T-helper 1 cell treated with Interleukin-12 subunit alpha and Interleukin-12 subunit beta and Interleukin-4 antibody, amounts not matched to agents 30 ng/mL and 1 ng/mL, for 36 hours (primary cell): ENCODE measurements around the gene SKP1. TPM values are rescaled to one million over a fixed set of nuclear protein-coding genes. Genes with fewer than 3 reads are reported as not detected.

ENCODE experiments used
- intact Hi-C: fragments of 100-400 bp; cut with micrococcal nuclease; formaldehyde crosslinking; loops from one replicate; pipeline ENCODE4 v1.15.1; 2024
- total RNA-seq: library from RNA; stranded (reverse); gene quantifications from 2 replicates; pipeline ENCODE4 v1.2.3, GENCODE V29; 2022

SKP1 gene
- total RNA-seq, 1 donor from 2014 or later: 229 TPM

DNA sequence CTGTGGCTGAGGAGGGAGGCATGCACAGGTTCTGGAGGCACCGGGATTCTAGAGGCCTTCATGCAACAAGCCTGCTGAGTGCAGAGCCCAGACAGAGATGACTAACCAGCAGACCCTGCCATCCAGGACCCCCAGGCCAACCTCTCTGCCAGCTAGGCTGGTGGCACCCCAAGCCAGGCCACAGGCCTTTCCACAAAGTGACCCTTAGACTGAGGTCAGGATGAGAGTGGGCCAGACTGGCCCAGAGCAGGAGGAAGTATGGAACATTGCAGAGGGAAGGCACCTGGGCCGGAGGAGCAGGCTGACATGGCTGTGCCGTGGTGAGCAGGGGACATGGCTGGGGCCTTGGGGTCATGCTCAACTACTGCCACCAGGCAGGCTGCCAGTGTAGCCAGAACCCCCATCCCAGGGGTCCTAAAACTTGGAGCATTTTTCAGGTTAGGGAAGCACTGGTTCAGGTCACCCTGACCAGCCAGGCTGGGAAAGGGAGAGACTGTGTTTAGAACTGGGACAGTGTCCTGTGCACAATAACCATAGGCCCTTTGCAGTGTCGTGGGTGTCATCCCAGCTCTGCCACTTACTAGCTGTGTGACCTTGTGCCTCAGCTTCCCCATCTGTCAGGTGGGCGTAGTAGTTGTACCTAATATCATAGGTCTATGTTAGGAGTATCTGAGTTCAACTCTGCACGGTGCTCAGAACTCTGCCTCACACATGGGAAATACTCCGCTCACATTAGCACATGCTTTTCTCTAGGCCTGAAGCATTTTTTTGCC, 45.0 kb downstream of the SKP1 start:
- intact Hi-C loops: loop anchor here (1.0 kb wide), 7 partner anchors 9 to 45 kb away; partner anchors contain the start of genes SKP1 and TCF7

DNA sequence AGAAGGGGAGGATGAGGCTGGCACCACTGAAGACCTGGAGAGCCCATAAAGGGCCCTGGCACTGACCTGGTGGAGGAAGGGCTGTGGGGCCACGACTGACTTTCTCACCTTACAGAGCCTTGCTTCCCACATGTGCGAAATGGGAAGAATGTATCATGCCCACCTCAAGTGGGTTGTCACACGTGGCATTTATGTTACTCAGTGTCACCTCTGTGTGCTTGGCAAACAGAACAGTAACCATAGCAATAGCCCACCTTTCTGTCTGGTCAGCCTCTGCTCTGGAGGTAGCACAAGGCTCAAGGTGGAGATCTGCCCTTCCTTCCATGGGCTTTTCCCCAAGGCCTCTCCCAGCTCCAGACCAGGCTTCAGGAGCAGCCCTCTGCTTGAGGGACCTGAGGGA, 45.6 kb downstream of the SKP1 start:
- intact Hi-C loops: no loop called here

DNA sequence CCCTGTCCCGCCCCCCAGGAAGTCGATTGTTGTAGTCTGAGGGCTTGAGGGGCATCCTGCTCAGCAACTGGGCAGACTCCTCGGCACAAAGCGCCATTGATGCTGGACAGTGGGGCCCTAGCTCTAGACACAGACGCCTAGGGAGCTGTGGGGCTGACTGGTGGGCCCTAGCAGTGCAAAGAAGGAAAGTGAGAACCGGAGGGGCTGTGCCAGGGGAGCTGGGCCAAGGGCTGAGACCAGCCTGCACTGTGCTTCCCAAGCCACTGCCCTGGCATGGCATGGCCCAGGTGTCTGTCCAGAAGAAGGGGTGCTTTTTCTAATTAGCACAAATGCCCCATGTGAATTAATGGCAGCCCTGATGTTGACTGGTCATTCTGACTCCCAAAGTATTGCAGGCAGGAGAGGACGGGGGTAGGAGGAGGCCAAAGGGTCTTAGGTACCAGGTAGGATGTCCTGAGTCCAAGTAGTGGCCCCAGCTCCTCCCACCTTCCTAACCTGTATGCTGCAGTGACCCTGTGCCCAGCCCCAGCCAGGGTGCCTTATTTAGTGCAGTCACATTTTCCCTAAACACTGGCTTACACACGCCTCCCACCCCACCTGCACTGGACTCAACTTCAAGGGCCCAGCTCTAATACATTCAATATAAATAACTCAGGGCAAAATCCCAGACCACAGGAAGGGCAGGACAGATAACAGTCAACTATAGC, 46.4 kb downstream of the SKP1 start:
- intact Hi-C loops: no loop called here

DNA sequence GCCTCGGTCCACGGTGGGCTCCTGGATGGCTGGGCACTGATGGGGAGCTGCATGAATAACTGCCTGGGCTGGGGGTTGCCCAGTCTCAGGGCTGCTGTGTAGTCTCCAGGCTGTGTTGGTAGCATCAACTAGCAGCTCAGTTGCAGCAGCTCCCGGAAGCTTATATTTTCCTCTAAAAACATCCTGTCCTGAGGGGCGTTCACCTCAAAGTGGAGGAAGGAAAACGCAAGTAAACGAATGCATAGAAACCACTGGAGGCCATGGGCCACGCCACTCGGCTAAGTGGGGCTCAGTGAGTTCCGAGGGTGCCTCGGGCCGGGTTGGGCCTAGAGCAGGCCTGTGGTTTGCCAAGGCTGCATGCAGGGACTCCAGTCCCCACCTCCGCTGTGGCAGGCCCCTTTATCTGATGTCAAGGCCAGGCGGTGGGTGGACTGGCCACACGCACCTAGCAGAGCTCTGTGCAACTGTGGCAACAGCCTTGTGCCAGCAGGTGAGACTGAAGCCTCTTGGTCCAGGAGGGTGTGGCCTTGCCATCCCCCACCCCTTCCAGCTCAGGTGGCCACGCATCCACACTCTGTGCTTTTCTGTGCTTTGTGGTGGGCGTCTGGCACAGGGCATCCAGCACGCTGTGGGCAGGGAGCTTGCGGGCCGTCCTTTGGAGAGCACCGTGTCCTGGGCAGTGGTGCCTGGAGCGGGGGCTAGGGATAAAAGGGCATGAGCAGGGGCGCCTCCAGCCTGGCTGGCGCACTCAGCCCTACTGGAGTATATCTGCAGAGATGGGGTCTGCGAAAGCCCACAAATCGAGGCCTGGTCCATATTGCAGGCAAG, 47.1 kb downstream of the SKP1 start:
- intact Hi-C loops: no loop called here

DNA sequence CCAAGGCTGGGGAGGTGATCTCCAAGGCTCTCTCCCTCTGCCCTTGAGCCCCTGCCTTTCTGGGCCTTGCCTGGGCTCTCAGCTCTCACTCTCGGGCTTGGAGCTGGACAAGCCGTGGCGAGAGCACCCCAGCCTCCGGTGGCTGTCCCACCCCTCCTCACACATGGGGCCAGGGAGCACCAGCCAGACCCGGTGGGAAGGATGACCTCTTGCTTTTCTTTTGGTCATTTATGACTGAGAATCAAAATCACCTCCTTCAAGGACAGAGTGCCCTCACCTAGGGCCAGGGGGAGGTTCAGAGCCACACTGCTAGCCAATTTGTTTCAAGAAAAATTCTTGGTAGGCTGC, 48.1 kb downstream of the SKP1 start:
- intact Hi-C loops: no loop called here

DNA sequence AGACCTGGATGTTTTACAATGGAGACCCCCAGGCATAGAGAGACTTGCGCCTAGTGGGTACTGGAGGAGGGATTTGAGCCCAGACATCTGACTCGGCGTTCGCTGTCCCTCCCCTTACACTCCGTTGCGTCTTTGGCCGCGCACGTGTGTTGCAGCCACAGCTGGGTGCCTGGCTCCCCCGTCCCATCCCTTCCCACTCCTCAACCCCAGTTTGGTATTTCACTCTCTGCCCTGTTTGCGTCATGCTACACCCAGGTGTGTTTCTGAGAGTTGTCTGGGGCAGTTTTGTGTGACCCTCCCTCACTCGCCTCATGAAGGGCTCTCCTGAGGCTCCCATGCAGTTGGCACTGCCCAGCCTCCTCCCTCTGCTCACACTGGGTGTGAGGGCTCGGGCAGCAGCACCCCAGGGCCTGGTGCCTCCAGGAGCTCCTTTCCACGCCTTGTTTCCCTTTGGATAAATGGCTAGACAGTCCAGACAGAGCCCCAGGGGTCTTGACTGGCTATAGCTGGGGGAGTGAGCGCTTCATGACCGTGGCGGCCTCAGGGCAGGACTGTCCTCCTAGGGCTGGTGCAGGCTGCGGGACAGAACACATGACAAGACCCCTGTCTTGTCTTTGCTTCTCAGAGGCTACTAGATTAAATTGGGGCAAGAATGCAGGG, 48.6 kb downstream of the SKP1 start:
- intact Hi-C loops: loop anchor here (1.0 kb wide), 1 partner anchor 9 kb away; no protein-coding TSS in a partner anchor

DNA sequence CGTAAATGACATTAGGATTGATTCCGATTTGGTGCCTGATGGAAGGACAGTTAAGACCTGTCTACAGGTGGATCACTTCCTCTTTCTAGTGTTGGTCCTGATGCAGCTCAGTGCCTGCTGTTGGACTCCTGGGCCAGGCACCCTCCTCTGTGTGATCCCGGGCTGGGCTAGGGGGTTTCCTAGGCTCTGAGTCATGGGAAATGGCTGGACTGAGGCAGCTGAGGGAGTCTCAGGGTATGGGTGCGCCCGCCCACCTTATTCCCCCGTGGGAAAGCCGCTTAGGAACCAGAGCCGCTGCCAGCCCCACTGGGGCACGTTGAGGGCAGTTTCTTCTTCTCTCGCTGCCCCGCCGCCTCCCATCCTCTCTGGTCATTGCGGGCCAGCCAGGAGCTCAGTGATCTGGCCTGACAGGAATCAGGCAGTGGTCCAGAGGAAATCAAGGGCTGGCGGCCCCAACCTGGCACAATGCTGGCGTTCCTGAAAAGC, 49.3 kb downstream of the SKP1 start:
- intact Hi-C loops: loop anchor here (1.0 kb wide), 1 partner anchor 8 kb away; no protein-coding TSS in a partner anchor

DNA sequence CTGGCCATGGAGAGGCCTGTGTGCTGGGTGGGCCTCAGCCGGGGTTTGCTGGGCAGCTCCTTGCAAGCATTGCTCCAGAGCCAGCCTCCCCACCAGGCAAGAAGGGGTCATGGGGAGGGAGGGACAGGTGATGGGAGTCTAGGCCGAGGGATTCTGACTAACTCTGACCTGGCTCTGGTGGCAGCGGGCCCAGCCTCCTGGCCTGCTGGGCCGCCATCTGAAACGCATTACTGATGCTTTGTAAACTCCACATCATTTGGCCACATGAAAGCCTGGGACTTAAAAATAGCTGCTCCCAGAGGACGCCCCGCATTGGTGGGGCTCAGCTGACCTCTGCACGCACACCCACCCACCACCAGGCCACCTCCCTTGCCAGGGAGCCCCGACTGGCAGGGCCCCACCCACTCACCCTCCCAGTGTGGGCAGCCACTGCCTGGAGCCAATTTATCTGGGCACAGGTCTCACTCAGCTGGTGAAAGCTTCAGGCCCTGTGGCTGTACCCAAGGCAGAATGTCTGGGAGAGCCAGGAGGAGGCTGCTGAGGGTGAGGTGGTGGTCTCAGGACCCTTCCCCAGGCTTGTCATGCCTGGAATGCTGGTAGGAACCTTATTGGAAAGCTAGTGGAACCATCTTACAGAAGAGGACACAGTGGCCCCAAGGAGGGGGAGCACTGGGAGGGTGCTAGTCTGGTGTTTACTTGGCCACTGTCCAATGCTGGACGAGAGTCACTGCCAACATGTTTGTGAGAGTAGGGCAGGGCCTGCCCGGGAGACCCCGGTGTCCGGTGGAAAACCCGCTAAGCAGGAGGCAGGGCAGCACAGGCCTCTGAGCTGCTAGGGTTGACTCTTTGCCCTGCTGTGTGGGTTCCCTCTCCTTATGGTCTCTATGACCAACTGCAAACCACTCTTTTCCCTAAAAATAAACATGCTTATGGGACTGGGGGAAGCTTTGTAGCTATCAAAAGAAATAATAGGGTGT, 51.4 kb downstream of the SKP1 start:
- intact Hi-C loops: no loop called here

DNA sequence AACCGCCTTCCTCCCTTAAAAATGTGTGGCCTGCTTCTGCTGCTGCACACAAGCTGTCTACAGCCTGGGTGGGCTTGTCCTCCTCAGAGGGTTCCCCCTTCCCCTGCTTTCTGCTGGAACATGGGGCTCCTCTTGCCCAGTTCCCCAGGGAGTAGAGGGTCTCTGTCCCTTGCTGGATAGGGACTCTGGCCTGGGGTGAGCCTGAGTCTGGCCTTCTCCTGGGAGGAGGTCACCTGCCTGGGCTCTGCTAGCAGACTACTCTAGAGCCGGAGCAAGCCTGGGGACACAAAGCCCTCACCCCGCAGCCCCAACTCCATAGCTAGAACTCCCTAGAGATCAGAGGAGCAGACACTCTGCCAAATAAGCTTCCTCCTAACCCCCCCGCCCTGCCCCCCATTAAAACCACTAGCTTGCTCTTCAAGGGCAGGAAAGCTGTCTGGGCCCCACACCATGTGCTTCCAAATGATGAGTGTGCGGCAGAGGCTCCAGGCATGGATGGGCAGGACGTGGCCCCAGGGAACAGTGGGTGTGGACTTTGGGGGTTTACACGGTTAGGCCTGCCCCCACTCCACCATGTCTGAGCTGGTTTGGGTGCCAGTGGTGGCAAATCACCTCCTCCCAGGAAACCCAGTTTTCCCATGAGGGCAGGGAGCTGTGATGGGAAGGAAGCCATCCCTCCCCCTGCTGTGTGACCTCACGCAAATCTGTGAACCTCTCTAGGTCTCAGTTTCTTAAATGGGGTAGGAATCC, 52.3 kb downstream of the SKP1 start:
- intact Hi-C loops: no loop called here

DNA sequence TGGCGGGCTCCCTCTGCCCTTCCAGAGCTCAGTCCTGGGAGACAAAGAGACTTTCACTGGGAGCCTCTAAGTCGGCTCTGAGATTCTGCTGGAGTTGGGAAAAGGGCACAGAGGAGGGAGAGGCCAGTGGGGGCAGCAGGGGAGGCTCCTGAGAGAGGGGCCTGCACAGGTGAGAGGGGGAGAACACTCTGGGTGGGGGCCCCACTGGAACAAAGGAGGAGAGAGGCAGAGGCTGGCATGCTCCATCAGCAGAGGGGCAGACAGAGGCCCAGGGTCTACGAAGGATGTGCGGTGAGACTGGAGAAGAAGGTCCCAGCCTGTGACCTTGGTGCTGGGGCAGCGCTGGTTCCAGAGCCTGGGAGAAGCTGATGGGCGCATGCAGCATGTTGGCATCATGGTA, 53.4 kb downstream of the SKP1 start:
- intact Hi-C loops: no loop called here

DNA sequence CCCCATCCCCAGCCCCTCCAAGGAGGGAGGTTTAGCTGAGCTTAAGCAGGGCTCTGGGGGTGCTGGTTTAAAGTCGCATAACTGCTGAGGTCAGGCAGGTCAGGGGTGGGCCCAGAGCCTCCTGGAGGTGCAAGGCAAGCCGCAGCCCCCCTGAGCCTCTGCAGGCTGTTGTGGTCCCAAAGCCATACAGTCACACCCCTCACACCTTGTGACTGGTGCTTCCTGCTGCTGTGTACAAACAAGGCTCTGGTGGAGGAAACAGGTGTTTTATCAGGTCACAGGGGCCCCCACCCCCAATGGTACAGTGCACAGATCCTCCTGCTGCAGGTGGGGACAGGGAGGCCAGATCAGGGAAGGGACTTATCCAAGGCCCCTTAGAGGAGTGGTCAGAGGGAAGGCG, 54.2 kb downstream of the SKP1 start:
- intact Hi-C loops: no loop called here

DNA sequence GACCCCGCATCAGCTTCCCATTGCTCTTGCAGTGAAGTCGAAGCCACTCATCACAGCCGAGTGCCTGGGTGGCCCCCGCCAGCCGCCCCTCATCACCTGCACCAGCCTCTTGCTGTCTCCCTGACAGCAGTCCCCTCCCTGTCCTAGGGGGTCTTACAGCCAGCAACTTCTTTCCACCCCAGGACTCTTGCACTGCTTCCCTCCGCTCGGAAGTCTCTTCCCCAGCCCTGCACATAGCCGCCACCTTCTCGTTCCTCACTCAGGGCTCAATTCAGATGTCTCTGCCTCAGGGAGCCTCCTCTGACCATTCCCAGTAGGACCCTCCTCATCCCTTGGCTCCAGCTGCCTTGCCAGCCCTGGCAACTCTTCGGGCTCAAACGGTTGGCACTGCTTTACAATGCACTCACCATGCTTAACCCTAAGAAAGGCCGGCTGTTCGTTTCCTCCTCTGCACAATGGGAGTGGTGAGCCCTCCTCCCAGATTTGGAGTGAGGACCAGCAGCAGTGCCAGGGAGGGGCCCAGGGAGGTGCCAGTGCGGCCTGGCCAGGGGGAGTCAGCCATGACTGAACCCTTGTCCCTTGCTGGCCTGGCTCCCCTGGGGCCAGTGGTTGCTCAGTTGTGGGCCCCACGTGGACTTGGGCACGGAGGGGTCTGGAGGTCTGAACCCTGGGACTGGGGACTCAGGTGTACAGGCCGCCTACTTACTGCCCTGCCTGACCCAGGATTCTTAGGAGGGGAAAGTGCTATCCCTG, 56.2 kb downstream of the SKP1 start:
- intact Hi-C loops: no loop called here

DNA sequence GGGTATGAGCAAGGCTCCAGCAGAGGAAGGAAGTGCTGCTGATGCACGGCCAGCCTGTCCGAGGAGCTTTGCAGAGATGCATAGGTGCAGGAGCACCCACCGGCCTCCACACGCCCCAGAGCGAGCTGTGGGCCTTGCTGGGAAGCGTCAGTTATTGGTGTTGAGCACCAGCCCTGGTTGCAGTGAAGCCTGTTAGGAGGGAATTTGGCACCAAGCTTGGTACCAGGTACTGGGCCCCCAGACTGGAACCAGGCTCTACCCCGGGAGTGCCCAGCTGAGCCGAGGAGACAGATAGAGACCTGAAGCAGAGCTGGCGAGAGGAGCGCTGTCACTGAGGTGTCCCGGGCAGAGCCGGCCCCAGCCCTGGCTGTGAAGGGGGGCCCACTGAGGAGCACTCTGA, 57.0 kb downstream of the SKP1 start:
- intact Hi-C loops: loop anchor here (1.0 to 10.0 kb wide), 3 partner anchors 8 to 1065 kb away; partner anchors contain the start of gene HSPA4

DNA sequence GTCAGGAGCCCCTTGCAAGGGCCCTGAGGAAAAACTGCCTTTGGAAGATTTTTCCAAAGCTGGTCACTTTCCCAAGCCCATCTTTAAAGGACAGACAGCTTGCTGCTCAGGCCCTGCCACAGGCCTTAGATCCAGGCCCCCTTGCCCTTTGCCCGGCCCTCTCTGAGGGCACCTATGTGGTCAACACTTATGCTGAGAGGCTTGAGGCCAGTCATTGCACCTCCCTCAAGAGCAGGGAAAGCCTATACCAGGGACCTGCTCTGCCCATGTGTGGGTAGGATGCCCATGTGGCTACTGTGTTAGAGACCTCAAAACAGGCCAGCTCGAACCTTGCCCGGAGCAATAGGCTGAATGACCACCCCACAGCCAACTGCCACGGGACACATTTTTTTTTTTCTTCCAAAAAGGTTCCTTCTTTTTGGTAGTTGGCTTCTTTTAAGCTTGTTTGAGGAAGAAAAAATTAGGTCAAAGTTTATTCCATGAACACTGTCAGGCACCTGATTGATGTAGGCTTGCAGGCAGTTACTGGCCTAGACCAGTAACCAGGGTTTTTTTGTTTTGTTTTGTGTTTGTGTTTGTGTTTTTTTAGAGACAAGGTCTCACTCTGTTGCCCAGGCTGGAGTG, 58.4 kb downstream of the SKP1 start:
- intact Hi-C loops: loop anchor here (10.0 kb wide), 1 partner anchor 1064 kb away; the partner anchor contains the start of gene HSPA4

DNA sequence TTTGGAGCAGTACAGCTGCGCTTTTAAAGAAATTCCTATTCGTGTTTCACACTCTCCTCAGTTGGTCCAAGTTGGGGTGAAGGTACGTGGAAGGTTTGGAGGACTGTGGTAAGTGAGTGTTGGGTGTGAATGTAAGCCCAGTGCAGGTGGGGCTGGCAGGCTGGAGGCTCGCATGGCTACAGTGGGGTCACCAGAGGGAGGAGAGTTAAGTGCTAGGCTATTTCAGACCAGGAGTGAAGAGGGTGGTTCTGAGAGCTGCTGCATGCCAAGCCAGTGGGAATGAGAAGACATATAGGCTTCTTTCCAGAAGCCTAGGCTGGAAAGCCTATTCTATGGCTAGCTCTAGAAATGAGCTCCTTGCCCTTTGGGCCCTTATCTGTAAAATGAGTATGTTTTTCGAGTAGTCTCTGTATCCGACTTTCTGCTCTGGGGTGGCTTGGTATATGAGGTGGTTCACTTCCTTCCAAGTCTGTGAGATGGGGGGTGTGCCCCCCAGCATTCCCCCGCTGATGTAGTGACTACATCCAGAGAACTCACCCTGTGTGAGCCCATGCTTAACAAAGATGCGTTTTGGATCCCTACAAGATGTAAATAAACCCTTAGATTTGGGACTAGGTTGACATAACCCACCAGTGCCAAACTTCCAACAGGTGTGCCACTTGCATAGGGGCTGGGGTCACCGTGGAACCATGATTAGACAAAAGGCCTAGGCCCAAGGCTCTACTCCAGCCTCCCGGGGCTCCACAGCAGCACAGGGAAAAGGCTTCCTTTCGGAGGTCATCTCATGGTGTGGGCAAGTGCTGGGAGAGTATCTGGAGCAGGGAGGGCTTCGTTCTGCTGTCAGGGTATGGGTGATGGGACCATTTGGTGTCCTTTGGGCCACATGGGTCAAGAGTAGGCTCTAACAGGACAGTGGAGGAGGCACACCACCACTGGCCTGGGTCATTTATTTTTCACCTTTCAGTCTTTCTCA, 59.7 kb downstream of the SKP1 start:
- intact Hi-C loops: loop anchor here (10.0 kb wide), 1 partner anchor 1062 kb away; the partner anchor contains the start of gene HSPA4

DNA sequence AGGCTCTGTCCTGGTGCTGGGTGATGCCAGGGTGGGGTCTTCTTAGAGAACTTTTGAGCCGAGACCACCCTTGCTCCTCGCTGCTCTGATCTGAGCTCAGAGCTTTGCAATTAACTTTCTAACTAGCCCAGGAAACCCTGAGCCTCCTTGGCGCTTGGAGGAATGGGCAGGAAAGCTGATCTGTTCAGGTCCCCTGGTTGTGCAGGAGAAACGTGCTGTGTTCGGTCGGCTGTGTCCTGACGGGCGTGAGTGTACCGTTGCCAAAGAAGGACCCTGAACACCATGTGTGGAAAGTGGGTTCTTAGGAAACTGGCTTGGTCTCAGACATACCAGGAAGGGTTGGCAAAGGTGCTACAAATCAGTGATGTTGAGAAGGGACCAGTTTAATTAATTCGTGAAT, 60.5 kb downstream of the SKP1 start:
- intact Hi-C loops: loop anchor here (10.0 kb wide), 1 partner anchor 1061 kb away; the partner anchor contains the start of gene HSPA4

DNA sequence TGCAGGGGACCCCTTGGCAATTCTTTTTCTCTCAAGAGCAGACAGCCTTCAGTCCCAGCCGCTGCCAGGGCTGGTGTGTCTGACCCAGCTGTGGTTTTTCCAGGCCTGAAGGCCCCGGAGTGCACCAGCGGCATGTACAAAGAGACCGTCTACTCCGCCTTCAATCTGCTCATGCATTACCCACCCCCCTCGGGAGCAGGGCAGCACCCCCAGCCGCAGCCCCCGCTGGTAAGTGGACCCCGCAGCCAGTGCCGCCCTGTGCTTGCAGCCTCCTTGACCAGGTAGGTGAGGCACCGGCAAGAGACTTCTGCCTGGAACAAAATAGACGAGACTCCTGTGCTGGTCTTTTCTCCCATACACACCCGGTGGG, 61.0 kb downstream of the SKP1 start:
- intact Hi-C loops: loop anchor here (10.0 kb wide), 1 partner anchor 1061 kb away; the partner anchor contains the start of gene HSPA4
